ENCODE results near the gene HOXB9.
A peak's percentile ranks its signal among the peaks of the same experiment; 100 is the strongest.

The HOXB9 gene

DNA sequence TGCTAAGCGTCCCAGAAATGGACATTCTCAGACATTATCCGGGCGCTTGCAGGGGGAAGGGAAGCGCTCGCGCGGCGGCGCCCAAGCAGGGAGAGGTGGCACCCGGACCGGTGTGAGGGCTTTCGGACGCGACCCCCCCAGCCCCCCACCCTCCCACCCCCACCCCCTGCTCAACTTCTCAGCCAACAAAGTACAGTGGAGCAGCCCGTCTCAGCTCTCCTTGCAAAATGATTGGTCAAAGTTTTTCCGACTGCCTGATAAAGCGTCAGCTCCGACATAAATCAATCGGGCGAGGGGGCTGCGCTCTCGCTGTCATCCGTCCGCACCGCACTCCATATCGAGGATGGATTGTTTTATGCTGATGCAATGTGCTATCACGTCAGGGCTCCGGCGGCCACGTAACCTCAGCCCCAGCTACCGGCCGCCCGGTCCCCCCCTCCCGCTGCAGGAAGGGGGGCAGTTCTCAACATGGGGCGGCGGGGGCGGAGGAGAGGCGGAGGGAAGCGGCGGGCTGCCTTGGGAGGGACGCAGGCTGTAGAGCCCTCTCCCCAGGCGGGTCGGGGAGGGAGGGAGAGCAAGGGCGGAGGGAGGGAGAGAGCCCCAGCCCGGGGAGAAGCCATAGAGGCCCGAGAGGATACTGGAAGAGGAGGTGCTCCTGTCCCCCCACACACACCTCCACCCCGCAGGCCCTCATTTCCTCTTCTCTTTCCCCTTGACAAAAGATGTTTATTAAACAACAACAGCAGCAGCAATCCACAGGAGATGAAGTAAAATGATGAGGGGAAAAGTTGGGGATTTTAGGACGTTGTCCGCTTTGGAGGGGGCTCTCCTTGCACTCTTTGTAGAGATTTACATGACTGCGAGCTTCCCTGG is at the start of gene HOXB9:
Gene HOXB9, minus strand, starts transcription at position 114 of the 873 bp plus-strand sequence. Its CDS starts 89 bp downstream, at position 25.
- DNase-seq (ENCODE audit: low spot score) = no peak

DNA sequence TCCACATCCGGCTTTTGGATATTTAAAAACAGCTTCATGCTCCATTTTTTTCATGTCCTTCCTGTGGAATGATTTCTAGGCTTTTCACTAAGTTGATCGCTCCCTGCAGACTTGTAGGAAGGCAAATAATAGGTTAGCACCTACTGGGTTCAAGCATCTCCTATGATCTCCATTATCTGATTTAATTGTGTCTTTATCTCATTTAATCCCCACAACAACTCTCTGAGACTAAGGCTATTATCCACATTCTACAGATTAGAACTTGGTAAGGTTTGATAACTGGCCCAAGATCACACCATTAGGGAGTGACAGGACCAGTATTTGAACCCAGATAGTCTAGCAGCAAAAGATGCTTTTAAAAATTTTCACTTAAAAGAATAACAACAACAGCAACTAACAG is 46.2 kb upstream of the HOXB9 start:
- no peak for DNase-seq (ENCODE audit: low spot score)

DNA sequence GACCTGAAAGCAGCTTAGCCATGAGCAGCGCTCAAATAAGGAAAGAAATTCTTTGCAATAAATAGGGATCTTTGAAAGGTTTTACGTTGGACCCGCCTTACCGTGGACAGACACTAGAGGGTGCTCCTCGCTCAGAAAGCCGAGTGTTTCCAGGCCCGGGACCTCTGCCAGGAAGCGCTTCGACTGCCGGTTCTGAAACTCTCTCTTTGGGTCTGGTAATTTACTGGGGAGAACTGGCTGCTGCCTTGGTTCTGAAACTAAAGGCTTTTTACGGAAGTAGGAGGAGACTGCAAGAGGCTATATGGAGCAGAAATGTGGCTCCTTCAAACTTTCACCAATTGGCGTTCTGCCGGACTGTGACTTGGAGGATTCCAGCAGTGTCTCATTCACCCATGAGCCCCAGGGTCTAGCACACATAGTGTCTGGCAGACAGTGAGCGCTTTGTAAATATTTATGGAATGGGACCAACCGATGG is 45.6 kb upstream of the HOXB9 start:
- DNase-seq (ENCODE audit: low spot score) = peak; percentile 80

DNA sequence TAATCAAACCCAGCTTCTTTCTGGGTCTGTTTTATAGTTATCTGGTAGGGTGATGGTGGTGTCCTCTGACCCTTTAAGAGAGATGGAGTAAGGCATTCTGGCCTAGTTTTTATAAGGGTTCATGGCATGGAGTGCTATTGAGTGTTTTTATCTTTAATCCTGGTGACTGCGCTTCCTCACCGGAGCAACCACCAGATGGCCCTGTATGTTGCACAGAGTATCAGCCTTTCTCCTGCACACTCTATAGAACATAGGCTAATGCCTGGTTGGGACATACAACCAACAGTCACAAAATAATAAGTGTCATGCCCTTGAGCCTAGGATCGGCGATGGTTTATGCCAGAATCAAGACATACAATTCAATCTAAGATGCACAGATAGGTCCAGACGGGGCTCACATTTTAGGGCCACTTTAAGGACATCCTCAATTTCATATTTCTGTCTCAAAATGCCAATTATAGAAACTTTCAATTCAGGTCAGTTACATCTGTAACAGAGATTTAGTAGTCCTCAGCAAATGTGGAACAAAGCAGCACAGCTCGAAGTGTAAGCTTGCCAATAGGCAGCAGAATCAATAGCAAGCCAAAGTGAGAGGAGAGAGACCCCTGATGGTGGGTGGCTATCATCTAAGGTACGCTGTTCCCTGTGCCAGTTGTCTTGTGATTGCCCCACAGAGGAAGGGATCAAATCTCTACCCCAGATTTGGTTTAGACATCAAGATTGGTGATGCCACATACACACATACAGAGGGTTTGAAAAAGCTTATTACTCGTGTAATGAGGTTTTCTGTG is 37.2 kb upstream of the HOXB9 start:
- no peak for DNase-seq (ENCODE audit: low spot score)

DNA sequence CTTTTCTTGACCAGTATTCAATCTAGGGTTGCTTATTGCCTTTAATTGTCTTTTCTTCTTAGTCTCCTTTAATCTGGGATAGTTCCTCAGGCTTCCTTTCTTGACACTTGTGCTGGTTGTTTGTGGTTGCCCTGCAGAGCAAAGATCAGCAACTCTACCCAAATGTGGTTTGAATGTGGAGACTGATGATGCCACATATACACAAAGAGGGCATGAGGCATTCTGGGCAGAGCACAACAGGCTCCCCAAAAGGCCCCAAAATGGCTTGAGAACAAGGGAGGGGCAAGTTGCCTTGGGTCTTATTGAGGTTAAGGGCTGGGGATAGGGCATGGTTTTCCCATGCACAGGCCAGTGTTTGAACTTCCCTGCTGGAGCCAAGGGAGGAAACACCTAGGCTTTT is 29.8 kb upstream of the HOXB9 start:
- DNase-seq (ENCODE audit: low spot score) = no peak

DNA sequence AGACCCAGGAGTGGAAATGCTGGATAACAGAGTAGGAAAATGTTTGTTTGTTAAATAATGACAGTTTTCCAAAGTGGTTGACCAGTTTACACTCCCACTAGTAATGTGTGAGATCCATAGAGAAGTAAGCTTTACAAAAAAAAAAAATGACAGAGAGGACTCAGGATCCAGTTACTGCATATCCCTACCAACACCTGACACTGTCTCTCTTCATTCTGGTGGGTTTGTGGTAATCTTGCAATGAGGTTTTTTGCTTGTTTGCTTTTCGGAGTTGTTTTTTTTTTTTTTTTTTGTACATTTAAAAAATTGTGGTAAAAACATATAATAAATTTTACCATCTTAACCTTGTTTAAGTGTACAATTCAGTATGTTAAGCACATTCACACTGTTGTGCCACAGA is 23.6 kb upstream of the HOXB9 start:
- DNase-seq (ENCODE audit: low spot score) = no peak

- no peak for DNase-seq (ENCODE audit: low spot score)
Measured at GRCh38 chr17:48647963-48648245, 21.7 kb upstream of the HOXB9 start.

DNA sequence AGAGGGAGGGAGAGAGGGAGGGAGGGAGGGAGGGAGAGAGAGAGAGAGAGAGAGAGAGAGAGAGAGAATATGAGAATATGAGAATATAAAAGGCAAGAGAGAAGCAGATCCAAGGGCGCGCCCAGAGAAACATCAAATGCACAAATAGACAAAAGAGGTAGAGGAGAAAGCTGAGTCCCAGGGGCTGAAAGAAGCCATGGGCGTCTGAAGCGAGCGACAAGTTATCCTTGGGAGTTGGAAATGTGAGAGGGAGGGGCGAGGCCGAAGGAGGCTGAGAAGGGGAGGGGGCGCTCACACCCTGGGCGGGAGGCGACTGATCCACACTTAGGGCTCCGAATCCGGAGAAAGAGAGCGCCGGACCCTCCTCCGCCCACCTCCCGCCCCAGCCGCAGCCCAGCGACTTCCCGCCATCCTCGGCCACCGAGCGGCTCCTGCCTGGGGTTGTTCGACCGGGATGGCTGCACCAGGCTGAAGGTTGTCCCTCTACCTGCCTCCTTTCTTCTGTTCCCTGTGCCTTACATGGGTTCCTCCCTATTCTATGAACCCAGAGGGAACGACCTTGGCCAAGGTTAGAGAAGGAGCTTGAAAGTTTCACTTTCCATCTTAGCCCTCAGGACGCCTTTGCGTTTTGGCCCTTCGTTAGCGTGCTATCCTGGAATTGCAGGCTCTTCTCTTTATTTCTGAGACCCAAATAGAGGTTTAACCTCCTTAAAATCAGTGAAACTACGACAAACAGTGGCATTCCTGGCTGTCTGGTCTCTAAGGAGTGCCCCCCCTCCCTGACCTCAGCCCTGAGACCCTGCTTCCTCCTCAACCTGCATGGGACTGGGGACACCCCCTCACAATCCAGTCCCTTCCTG is 21.2 kb upstream of the HOXB9 start:
- no peak for DNase-seq (ENCODE audit: low spot score)

DNA sequence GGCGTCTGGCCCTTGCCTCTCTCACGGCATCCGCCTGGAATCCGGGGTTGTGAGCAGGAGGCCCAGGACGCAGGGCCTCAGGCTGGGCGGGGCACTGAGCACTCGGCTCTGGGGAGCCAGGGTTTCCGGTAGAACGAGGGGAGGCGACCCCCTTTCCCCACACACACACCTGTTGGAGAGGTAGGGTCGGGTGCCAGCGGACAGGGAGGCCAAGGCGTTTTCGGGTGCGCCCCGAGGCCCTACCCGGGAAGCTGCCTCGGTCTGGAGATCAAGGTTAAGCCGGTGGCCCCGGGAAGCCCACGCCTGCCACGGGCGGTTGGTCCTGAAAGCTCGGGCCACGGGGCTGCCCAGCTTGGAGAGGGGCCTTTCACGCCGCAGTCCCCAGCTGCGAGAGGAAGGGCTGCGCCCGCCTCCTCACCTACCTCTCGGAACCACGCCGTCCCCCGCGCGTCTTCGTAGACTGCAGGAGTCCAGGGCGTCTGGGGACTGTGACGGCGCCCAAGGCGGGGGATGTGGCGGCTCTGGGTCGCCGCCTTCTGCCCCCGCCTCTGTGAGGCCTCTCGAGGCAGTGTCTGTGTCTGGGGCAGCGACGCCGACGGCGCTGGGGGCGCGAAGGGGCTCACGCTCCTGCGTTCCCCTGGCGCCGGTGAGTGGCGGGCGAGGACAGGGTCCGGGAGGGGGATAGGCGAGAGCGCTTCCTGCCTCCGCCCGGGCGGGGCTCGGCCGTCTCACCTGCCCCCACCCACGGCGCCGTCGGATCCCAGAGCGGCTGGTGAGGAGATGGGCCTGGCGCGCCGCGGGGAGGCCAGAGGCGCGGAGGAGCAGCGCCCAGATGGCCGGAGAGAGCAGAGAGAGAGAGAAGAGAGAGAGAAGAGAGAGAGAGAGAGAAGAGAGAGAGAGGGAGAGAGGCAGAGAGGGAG is 20.3 kb upstream of the HOXB9 start:
- no peak for DNase-seq (ENCODE audit: low spot score)

DNA sequence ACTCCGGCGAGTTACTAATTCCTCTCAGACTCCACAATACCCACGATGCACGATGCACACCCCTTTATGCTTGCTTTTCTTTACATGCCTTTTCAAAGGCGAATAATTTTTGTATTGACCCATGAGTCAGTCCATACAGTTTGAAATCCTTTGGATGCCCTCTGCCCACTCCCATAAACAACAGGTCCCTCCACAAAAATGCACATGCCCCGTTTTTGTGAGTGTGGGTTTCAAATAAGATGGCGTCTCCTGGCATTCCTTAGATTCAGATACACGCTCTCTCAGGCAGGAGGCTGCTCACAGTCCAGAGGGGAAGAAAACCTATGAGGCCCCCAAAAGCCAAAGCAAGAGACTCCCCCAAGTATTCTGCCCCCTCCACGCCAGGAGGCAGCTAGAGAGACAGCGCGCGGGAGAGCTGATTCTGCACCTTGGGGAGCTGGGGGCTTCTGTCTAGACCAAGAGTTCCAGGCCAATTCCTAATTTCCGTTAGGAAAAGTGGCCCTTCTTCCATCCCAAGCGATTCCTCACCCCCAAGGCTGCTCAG is 19.6 kb upstream of the HOXB9 start:
- no peak for DNase-seq (ENCODE audit: low spot score)

- DNase-seq (ENCODE audit: low spot score) = no peak
Measured at GRCh38 chr17:48644910-48645557, 18.9 kb upstream of the HOXB9 start.

GRCh38 chr17:48644159-48644558 is 18.0 kb upstream of the HOXB9 start:
- no peak for DNase-seq (ENCODE audit: low spot score)

DNA sequence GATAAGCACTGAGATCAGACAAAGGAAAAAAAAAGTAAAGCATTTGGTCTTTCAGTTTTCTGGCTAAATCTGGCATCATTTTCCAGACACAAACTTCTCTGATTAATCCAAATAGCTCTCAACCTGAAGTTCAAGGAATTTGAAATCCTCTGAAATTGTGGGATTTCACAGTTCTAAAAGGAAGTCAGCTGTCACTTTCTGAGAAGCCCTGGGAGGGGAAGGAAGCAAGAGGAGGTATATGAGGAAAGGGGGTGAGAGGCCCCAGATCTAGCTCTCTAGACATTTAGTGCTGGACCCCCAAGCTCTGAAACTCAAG is 17.5 kb upstream of the HOXB9 start:
- no peak for DNase-seq (ENCODE audit: low spot score)

- DNase-seq (ENCODE audit: low spot score) = no peak
Measured at GRCh38 chr17:48642843-48643696, 16.9 kb upstream of the HOXB9 start.

- no peak for DNase-seq (ENCODE audit: low spot score)
Measured at GRCh38 chr17:48642059-48642842, 16.1 kb upstream of the HOXB9 start.

DNA sequence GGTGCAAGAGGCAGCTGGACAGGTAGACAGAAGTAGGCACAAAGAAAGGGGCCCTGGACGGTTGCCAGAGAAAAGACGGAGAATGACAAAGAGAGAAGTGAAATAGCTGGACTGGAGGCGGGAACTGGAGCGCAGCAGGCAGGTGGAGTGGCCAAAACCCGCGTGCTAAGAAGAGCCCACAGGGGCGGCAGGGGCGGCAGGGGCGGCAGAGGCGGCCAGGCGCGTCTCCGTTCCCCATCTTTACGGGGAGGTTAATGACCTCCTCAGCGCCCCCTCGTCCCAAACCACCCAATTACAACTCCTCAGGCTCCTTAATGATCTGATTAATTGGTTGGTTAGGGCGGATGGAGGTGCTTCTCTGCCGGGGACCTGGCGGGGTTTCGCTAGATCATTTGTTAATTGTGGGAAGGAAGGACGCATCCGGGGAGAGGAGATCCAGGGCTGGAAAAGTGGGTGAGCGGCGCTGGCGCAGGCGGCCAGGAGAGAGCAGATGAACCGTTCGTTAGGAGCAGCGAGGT is 15.4 kb upstream of the HOXB9 start:
- no peak for DNase-seq (ENCODE audit: low spot score)

DNA sequence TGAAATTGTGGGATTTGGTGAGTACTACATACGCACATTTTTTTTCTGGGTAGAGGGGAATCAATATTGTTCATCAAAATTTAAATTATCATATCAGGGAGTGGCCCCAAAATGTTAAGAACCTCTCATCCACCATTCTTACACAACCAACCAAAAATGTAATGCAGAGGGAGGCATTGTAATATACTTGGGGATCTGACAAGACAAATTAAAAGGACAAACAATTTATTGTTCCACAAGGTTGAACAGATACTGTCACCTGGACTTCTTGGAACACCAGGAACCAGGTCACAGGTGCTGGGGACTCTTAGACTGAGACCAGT is 14.7 kb upstream of the HOXB9 start:
- DNase-seq (ENCODE audit: low spot score) = no peak

- no peak for DNase-seq (ENCODE audit: low spot score)
Measured at GRCh38 chr17:48639982-48640857, 14.1 kb upstream of the HOXB9 start.

Data from pons (tissue), 1 donor.